GM19240 (cell line): Measurements from ENCODE around the gene NAA11.
"Not testable (repeated sequence)": the region's sequence is repeated elsewhere in the genome, so short reads cannot be mapped to it uniquely, and the experiment has no call there.

Experiments
- DNase-seq: peaks from one replicate; pipeline ENCODE4 v3.0.0; 2011; ENCODE audit warnings: low spot score; ENCODE audit not compliant: insufficient read length

Gene NAA11

GRCh38 chr4:79308971-79309370, 16.9 kb downstream of the NAA11 start:
- DNase-seq: no peak

DNA sequence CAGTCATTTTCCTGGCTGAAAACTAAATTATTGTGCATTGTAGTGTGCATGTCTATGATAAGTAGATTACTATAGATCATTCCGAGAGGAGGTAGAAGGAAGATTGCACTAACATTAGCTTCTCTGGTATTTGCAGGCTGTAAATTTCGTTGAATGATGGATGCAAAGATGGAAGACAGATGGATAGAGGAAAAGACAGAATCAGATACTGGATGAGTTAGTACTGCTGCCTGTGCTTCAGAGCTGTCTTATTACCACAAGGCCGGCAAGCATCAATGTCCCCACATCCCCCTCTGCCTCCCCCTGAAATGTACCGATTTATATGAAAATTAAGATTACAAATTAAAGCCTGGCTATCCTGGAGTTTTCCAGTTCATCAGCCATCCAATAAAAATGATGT, 17.7 kb downstream of the NAA11 start:
- no peak for DNase-seq

GRCh38 chr4:79306795-79307194, 19.1 kb downstream of the NAA11 start:
- no peak for DNase-seq

DNA sequence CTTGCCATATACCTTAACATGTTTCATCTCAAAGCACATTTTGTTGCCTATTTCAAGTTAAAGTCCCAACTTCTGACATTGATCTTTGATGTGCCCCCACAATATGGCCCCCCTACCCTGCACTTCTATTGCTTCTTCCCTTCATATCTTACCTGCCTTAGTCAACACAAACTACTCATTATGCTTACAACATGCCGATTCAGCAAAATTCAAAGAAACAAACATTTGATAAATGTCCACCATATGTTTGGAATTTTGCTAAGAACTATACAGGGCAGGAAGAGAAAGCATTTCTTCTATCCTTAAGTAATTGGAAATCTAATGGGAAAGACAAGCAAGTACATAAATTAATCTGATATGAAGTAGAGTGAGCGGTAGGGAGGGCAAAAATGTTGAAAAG, 25.6 kb downstream of the NAA11 start:
- no peak for DNase-seq

- no peak for DNase-seq
These were observed 27.4 kb downstream of the NAA11 start for GRCh38 chr4:79298484-79298883.

- no peak for DNase-seq
These were observed 27.8 kb downstream of the NAA11 start for GRCh38 chr4:79298027-79298426.

- no peak for DNase-seq
These were observed 28.4 kb downstream of the NAA11 start for GRCh38 chr4:79297479-79297878.

DNA sequence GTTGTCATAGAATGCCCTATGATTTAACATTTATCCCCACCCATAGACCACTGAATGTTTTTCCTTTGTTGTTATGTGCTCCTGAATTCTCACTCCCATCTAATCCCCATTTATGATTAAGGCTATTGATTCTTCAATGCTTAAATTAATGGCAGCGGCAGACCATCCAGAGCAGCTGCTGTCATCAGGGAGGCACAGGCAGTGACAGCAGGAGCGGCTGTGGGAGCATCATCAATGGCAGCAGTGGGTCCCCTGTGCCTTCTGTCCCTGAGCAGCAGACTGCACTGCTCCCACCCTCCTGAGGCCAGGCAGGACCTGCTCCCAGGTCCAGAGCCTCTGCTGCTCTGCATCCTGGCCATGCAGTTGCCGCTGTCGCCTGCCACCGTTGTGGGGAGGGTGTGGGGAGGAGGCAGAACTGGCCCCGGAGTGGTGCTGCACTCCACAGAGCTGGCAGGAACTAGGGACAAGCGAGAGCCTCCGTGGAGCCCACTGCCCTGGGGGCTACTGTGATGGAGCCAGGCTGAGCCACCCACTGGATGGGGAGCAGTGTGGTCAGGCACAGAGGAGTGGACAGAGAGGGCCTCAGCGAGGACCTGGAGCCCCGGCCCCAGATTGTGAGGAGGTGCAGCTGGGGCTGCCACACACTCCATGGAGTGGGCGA, 29.0 kb downstream of the NAA11 start:
- DNase-seq: no peak

DNA sequence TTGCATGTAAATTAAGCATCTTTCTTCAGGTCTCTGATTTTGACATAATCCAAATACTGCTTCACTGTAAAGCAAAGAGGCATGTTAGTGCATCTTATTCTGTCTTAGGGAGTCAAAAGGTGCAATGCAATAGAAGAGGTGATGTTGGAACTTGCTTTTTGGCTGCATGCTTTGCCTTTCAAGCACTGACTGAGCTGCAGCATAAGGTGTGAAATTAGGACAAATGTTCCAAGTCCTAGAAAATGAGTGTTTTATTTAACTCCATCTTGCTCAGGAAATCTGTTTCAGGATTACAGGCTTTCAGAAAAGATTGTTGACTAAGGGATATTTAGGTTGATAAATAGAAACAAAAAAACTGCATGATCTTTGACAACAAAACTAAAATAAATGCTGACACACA, 30.8 kb downstream of the NAA11 start:
- no peak for DNase-seq

- DNase-seq: no peak
These were observed 31.8 kb downstream of the NAA11 start for GRCh38 chr4:79294064-79294463.

GRCh38 chr4:79292008-79292407, 33.9 kb downstream of the NAA11 start:
- no peak for DNase-seq

- DNase-seq: no peak
These were observed 35.5 kb downstream of the NAA11 start for GRCh38 chr4:79290376-79290775.

GRCh38 chr4:79288185-79288584, 37.7 kb downstream of the NAA11 start:
- DNase-seq: no peak

DNA sequence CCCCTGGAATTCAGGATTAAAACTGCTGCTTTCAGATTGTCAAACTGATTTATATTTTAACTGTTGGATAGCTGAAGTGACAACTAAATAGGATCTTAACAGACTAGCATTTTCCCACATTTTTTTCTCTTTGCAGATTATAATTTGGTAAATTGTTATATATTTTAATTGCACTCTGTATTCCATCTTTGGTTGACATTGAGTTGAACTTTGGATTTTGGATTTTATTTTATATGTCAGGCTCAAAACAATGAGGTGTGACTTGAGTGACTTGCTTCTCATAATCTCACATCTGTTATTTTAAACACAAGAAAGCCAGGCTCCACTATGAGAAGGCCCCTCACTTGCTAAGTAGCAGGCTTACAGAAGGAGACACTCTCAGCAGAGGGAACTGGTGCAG, 38.1 kb downstream of the NAA11 start:
- no peak for DNase-seq

GRCh38 chr4:79287076-79287475, 38.8 kb downstream of the NAA11 start:
- no peak for DNase-seq

- DNase-seq: no peak
These were observed 44.1 kb downstream of the NAA11 start for GRCh38 chr4:79281566-79282359.

GRCh38 chr4:79277467-79277866, 48.4 kb downstream of the NAA11 start:
- DNase-seq: not testable (repeated sequence)

DNA sequence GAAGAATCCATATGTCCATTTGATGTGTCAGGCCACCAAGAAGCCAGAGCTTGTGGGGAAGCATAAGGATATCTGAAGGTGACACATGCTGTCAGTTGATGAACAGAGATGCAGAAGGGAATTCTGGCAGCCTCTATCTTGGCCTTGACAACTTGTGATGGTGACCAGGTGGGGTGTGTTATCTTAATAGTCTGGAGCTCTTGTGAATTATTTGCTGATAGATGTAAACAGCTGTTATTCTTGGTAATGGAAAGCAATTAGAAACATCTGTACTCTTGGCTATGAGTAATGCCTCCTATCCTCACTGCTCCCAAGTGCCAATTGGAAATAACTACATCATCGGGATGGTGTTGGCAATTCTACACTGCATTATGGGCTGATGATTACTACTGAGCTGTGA, 51.9 kb downstream of the NAA11 start:
- no peak for DNase-seq

DNA sequence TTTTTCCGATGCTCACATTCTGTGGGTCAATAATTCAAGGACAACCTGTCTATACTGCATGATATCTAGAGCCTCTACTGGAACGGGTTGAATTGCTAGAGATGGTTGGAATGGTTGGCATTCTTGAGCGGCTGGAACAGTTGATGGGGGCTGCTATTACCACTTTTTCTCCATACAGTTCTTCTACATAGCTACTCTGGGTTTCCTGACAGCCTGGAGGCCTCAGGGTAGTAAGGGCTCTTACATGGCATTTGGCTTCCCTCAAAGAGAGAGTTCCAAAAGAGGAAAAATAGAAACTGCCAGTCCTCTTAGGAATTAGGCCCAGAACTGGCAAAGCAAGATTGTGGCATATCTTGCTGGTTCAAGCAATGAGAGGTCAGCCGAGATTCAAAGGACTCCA, 53.1 kb downstream of the NAA11 start:
- no peak for DNase-seq

DNA sequence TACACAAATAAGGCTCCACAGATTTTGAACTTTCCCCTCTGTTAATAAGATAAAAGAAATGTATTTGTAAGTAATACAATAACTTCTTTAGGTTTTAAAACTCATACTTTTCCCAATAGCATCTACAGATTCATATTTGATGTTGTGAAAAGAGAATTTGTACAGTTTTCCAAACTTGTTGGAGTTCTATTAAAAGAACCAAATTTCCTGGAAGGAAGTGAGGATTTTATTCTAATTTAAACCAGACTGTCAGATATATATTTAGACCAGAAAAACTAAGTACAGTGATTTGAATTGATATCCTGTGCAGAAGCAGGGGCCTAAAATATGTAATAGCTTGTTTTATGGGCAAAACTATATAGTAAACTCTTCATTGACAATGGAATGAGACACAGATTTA, 53.7 kb downstream of the NAA11 start:
- no peak for DNase-seq

- no peak for DNase-seq
These were observed 58.2 kb downstream of the NAA11 start for GRCh38 chr4:79267671-79268070.
